Activated T-cell treated with anti-CD3 and anti-CD28 coated beads for 1 hour (primary cell): Measurements from ENCODE around the gene RASGRP2.
A peak's percentile ranks its signal among the peaks of the same experiment; 100 is the strongest.

Experiments
- DNase-seq: peaks from one replicate; pipeline ENCODE4 v3.0.0-alpha.2; 2020; ENCODE audit warnings: low read depth

Gene RASGRP2

DNA sequence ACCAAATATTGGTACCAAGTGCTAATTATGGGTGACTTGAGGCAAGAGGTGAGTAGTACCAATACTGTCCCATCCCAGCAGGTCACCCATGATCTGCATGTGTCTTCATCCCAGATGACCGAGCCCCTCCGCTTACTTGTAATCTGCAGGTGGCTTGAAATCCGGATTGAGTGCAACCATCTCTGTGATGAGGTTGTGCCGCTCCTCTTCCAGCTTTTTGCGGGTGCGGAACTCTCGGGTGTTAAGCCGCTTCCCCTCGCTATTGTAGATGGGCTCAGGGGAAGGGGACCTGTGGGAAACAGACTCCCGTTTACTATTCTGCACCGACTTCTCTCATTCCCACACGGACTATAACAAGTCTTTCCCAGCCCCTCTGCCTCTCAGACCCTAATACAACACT lies 26.2 kb upstream of the RASGRP2 start:
- DNase-seq, result no peak

DNA sequence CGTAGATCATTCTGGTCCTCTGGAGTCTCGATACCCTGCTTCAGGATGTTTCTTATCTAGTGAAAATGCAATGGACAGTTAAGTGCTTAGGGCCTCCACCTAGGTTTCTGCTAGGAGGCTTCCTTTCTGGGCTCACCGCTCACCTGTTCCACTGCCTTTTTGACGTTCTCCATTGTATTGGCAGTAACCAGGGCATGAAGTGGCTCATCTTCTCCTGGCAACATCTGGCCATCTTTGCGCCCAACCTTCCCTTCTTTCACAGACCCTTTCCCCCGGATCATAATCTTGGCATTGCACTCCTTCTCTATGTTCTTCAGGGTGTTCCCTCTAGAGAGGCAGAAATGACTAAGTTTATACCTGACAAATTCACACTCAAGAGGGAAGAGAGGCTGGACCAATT lies 25.3 kb upstream of the RASGRP2 start:
- DNase-seq, result no peak

DNA sequence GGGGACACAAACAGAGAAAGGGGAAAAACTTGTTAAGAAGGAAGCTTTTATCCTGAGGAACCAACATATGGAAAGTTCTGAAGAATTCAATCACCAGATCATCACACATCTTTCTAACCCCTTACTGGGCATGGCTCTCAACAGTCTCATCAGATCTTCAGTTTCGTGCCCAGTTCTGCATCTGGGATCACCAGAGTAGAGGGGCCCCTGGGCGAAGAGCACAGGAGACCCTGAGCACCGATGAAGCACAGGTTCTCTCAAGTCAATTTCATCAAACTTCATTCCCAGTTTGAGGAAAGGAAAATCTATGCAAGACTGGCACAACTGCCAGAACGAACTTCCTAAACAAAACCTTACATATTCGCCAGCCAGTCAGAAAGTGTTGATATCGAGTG lies 24.4 kb upstream of the RASGRP2 start:
- no peak for DNase-seq

GRCh38 chr11:64767344-64768299 lies 23.7 kb upstream of the RASGRP2 start:
- peak; percentile 86 for DNase-seq

DNA sequence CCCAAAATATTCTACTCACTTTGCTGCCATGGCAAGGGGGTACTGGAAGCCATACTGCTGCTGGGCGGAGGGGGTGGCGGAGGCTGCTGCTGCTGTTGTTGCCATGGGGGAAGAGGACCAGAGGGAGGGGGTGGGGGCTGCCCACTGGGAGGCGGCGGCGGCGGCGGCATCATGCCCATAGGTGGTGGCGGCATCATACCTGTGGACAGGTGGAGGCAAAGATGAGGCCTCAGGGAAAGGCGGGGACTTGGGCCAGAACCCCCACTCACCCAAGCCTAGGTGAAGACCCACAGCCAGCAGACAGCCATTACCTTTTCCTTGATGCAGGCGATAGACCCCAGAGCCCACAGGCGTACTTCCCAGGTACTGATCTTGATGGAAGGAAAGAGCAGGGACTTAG lies 22.9 kb upstream of the RASGRP2 start:
- DNase-seq, result no peak

DNA sequence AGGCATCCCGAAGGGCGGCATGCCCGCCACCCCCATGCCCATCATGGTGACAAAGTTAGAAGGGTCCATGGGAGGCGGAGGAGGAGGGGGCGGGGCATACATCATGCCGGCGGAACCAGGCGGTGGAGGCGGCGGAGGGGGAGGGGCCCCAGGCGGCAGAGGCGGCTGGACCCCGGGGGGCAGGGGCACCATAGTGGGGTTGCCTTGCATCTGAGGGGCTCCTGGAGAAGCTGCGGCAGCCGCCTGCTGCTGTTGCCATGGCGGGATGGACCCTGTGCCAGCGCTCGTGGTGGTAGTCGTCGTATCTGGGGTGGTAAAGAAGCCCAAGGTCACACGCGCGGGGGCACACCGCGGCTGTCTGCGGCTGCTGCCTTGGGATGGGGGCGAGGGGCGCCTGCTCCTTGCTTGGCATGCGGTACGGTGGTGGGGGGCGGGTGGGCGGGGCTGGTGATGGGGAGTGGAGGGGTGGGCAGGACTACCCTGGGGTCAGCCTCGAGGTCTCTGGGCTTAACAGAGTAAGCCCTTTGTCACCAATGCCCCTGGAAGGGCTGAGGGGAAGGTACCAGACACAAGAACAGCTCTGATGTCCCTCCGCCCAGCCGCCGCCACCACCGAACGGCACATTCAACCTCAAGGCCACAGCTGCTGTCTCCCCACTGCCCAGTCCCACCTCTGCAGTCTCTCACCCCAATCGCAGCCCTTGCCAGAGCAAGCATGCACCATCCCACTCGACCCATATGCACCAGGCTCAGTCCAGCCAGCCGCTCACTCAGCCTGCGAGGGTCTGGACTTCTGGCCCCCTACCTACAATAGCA lies 22.1 kb upstream of the RASGRP2 start:
- no peak for DNase-seq

DNA sequence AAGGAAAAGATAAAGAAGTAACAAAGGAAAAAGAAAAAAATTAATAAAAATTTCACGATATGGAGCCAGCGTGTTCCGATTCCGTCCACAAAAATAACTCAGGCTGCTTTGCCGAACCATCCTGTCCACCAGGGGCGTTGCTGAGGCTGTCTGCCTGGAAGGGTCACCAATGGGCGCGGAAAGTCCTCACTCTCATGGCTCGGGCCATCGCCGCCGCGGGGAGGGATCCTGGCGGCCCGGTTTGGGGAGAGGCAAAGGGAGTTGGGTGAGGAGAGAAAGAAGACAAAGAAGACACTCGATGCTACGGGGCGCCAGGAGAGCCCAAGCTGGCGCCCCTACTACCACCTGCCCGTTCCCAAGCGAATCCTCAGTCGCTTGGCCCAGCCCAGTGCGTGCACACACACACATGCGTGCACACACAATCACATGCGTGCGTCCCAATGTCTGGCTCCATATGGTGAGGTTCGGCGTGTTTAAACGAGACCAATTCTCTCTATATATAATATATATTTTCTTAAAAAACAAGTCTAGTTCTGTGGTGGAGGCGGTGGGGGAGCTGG lies 21.4 kb upstream of the RASGRP2 start:
- no peak for DNase-seq

DNA sequence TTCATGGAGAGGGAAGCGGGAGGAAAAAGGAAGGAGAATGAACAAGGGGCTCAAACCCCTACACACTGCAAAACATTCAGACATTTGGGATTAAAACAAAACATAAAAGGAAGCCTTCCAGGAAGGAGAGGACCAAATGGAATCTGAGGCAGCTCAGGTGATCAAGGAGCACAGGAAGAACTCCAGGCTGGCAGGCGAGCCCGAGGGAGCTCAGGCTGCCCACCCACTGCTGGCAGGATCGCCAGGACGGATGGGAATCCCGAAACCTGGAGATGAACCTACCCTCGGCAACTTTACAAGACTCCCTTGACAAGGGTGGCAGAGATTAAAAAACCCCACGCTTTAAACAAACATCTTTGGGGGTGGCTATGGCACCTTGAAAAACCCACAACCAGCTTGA lies 20.8 kb upstream of the RASGRP2 start:
- DNase-seq, result no peak

GRCh38 chr11:64764040-64764611 lies 20.2 kb upstream of the RASGRP2 start:
- DNase-seq, result peak; percentile 49

DNA sequence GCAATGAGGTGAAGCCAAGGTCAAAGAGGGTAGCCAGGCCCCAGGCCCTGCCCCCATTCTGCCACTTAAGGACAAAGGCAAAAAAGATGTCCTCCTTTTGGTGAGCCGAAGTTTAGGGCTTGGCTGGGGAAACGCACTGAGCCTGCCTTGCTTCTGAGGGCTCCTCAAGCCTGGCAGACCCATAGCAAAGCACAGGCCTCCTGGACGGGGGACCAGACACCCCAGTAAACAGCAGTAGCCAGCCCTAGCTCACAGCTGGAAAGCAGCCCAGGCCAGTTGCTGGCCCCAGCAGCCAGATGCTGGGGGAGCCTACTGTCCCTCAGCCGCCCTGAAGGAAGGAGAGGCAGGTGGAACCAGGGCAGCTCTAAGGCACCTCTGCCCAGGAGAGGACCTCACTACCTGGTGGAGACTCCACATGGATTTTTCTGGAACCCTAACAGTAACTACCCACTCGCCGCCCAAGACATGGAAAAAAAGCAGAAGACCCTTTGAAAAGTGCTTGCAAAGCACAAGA lies 19.6 kb upstream of the RASGRP2 start:
- no peak for DNase-seq

DNA sequence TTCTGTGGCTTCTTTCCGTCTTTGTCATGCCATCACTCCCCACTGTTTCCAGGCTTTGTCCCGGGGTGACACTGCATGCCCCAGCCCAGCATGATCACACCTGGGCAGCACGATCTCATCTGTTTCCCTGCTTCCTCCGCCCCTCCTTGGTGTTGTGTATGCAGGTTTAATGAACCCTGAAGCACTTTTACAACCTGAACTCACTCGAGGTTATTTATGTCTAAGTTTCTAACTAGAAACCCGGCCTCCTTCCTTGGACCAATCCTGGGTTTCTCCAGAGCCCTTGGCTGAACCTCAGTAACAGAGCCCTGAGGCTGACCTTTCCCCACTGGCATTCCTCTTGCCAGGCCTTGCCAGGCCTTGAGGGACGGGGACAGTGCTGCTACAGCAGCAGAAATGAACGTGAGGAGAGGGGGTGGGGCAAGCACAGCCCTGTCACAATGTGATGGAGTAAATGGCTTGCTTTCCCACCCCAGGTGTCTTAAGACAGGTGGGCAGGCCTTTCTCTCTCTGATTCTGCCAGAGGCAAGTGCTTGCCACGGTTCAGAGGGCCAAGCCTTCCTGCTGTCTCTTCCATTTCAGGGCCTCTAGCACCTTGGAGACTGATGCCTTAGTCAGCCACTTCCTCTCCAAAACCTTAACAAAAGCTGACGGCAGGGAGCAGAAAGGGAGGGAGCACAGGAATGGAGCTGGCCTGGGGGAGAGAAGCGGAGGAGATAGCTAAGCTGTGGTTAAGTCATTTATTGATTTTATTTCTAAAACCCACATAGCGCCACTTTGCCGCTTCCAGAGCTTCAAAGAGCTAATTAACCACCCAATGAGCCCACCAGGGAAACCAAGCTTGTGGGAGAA lies 19.0 kb upstream of the RASGRP2 start:
- no peak for DNase-seq

- DNase-seq, result no peak
Measured at GRCh38 chr11:64762277-64762673, 18.3 kb upstream of the RASGRP2 start.

DNA sequence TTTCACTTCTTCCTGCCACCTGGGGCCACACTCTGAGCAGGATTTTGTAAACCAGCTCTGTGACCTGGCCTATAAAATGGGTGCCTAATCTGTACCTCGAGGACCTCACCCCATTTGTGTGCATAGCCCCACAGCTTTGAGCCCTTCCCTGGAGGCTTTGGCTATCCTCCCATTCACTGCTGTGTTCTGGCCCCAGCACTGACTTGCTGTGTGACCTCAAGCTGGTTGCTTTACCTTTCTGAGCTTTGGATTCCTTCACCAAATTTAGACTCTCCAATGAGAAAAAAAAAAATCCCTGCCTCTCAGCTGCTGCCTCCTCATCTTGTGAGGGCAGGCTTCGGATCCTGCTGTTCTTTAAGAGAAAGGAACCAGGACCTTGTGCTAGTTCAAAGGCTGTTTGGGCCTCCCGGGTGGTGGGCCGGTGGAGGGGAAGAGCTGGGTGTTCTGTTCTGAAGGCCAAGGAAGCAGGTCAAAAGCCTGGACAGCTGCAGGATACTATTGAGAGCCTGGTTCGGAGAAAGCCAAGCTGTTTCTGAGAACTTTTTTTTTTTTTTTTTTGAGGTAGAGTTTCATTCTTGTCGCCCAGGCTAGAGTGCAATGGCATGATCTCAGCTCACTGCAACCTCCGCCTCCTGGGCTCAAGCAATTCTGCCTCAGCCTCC lies 16.9 kb upstream of the RASGRP2 start:
- no peak for DNase-seq

- DNase-seq, result no peak
Measured at GRCh38 chr11:64759722-64760719, 16.1 kb upstream of the RASGRP2 start, which contains the start of gene PYGM. TSS of gene PYGM (minus strand) at chr11:64759974. CDS start at chr11:64759898, 76 bp downstream.

- no peak for DNase-seq
Measured at GRCh38 chr11:64759131-64759721, 15.3 kb upstream of the RASGRP2 start.

DNA sequence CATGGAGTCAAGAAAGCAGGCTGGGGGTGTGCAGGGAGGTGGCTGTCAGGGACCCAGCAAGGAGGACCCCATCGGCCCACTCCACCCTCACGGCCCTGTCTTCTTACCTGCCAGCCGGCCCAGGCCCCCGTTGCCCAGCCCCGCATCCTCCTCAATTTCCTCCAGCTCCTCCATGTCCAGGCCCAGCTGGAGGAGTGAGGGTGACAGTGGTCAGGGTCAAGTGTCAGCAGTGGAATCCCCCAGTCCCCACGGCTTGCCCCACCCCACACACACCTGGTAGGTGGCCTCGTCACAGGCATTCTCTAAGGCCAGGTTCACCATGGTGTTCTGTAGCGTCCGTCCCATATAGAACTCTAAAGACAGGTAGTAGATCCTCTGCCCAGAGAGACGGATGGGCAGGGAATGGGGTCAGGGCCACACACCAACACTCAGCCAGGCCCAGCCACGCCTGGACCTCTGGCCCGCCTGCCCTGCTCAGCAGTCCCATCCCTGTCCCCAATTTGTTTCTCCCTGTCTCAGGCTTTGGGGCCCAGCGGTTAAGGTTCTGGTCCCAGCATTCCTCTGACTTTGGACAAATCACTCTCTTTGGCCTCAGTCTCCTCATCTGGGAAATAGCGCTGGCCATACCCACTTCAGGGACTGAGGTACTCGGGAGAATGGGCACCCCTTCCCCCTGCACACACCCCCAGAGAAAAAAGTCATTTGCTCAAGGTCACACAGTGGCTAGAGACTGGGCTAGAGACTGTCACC lies 14.6 kb upstream of the RASGRP2 start:
- no peak for DNase-seq

GRCh38 chr11:64757549-64758329 lies 13.8 kb upstream of the RASGRP2 start:
- DNase-seq, result no peak
